GM12872 (cell line): ENCODE results near the gene SGK2.

Source experiments
- TF ChIP-seq, protein P1 (sequence below): IDR thresholded peaks from 3 replicates; pipeline ENCODE4 v1.5.1; 2011; ENCODE audit warnings: low read depth, mild to moderate bottlenecking, low read length, moderate library complexity; ENCODE audit not compliant: insufficient read depth

The SGK2 gene

DNA sequence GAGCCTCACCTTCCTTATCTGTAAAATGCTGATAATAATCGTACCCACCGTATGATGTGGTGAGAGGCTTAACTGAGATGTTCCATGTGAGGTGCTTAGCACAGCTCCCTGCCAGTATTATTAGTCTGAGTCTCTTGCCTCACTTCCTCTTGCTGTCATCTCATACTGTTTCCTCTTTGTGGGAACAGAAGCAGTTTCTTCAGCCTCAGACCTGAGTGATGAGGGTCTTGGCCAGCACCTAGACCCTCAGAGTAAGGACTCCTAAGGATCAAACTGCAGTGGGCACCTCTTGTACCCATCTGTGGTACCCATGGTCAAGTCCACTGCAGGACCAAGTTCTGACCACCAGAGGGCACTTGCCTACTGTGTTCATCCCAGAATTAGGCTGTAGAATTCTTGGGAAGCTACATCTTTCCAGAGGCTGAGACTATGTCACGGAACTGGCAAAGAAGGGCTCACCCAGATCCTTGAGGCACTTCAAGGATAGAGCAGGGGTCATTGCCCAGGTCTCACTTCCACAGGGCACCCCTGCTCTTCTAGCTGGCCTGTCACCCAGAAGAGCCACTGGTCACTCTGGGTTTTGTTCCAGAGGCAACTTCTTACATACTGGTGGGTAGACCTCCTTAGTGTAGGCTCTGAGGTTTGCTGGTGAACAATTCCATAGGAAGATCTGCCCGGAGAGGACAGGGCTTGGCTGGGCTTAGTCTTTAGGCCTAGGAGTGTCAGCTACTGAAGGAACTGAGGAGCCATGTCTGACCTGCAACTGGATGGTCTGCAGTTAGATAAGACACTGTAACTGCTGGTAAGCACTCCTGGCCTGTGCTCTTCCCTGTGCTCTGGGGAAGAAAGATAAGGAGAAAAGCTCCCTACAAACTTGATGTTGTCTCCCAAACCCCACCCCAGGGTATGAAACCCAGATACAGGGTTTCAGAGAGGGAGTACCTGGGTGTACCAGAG, 20.6 kb upstream of the SGK2 start:
- TF ChIP-seq, protein P1, sequence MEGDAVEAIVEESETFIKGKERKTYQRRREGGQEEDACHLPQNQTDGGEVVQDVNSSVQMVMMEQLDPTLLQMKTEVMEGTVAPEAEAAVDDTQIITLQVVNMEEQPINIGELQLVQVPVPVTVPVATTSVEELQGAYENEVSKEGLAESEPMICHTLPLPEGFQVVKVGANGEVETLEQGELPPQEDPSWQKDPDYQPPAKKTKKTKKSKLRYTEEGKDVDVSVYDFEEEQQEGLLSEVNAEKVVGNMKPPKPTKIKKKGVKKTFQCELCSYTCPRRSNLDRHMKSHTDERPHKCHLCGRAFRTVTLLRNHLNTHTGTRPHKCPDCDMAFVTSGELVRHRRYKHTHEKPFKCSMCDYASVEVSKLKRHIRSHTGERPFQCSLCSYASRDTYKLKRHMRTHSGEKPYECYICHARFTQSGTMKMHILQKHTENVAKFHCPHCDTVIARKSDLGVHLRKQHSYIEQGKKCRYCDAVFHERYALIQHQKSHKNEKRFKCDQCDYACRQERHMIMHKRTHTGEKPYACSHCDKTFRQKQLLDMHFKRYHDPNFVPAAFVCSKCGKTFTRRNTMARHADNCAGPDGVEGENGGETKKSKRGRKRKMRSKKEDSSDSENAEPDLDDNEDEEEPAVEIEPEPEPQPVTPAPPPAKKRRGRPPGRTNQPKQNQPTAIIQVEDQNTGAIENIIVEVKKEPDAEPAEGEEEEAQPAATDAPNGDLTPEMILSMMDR: peak; percentile 97

DNA sequence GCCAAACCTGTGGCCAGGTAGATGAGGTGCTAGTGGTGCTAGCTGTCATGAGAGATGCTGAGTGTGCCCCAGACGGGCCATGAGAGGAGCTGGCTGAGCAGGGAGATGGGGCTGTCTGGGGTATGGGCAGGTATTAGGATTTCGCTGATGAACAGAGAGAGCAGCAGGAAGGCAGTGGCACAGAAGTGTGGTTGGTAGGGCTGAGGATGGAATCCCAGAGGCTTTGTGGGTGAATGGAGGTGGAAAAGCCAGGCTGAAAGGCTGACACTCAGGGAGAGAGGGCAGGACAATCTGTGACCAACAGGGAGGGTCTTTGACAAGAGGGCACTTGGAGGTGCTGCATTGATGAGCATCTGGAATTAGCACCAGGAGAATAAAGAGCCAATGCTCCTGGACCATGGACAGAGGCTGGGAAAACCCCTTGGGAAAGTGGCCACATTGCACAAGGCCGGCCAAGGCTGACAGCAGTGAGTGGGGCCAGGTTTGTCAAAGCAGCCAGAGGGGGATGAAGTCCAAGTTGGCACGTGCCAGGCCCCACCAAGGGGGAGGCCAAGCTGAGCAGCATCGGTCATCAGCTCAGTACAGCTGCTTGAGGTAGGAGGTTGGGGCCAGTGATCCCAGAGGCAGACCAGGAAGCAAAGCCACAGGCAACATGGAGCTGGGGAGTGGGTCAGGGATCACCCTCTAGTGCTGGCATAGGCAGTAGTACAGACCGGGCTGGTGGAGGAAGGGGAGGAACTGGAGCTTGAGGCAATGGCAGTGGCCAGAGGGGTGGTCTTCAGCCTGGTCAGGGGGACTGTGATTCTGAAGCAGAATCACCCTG, 19.7 kb upstream of the SGK2 start:
- TF ChIP-seq, protein P1: no peak

DNA sequence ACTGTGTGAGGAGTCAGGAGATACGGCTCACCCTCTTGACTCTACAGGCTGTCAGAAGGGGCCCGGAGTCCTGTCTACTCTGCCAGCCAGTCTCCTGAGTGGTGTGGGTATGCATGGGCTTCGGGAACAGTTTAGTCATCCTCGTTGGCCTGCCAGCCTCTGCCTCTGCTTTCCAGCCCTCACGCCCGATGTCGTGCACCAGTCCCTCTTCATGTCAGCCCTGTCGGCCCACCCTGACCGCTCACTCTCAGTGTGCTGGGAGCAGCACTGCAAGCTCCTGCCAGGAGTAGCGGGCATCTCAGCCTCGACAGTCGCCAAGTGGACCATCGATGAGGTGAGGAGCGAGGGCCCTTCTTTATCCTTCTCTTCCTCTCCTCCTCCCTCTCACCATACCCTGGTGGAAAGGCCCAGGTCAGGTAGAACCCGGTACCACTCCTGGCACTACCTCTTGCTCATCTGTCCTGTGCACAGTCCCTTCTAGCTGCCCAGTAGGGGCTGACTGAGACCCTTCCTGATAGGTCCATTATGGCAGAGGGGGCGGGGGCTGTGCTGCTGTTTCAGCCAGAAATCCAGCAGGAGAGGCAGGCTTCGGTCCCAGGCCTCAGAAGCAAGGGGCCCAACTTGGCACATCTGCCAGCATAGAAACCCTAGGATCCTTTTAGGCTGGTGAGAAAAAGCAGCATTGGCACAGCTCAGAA, 18.7 kb upstream of the SGK2 start:
- TF ChIP-seq, protein P1: no peak

DNA sequence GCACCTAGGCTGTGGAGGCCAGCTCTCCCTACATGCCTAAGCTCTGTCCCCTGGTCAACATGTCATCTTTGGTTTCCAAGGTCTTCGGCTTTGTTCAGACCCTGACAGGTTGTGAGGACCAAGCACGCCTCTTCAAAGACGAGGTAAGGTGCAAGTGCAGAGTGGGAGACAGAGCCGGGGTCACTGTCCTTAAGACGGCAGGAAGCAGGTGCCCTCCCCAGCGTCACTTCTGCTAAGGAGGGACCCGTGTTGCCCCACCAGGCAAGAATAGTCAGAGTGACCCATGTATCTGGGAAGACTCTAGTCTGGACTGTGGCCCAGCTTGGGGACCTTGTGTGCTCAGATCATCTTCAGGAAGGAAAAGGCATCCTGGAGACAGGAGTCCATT, 18.2 kb upstream of the SGK2 start:
- TF ChIP-seq, protein P1: no peak

DNA sequence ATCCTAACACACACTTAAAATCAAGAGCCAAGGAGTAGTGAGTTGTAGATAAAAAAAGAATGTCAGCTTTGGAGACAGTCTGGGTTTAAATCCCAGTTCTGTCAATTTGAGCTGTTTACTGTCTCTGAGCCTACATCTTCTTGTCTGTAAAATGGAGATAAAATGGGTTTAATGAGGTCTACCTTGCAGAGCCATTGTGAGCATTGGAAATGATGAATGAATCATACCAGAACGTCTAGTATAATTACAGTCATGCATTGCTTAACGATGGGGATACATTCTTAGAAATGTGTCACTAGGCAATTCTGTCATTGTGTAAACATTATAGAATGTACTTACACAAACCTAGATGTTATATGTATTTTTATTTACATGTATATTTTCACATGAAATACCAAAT, 17.6 kb upstream of the SGK2 start:
- TF ChIP-seq, protein P1: no peak

DNA sequence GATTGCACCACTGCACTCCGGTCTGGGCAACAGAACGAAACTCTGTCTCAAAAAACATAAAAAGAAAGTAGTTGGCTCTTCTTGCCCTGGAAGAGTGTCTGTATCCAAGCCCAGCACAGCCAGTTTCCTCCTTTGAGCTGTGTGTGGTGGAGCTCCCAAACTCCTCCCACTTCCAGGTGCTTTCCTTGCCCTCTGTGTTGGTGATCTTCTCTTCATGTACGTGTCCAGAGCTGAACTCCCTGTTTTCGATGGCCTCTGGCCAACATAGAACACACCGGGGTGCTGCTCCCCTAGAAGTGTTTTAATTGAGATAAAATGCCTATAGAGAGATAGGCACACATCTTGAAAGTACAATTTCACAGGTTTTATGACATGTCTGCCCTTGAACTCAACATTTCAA, 16.7 kb upstream of the SGK2 start:
- TF ChIP-seq, protein P1: no peak

DNA sequence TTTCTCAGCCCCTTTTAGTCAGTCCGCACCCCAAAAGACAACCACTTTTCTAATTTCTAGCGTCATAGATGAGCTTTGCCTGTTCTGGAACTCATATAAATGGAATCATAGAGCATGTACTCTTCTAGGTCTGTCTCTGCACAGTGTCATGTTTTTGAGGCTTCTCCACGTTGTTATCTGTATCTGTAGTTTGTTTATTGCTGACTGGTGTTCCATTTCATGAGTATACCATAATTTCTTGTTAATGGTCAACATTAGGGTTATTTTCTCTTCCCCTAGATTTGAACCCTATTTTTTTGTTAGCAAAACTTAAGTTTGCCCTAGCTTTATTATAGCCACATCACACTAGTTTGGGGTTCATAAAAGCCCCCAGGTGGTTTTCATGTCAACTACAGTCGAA, 16.2 kb upstream of the SGK2 start:
- TF ChIP-seq, protein P1: no peak
